Fibroblast of lung (primary cell): ENCODE measurements around the gene IGSF9. TPM values are rescaled to one million over a fixed set of nuclear protein-coding genes. Genes with fewer than 3 reads are reported as not detected.
"Not testable (repeated sequence)": the region's sequence is repeated elsewhere in the genome, so short reads cannot be mapped to it uniquely, and the experiment has no call there.

Source experiments
- DNase-seq, 2 donors: peaks; one replicate each; pipeline versions ENCODE4 v3.0.0 to v3.0.0-alpha.2; 2010; ENCODE audit warnings: low read depth in 2 of 2
- H2AFZ ChIP-seq: 2 replicates; pipeline ENCODE4 v1.5.1; 2012; ENCODE audit warnings: low read length, control low read depth, inconsistent platforms
- H3K27ac ChIP-seq: 2 replicates; pipeline ENCODE4 v1.5.1; 2011; ENCODE audit warnings: low read length, control low read depth; ENCODE audit not compliant: insufficient read depth
- H3K27me3 ChIP-seq: 2 replicates; pipeline ENCODE4 v1.5.1; 2011; ENCODE audit warnings: mild to moderate bottlenecking, low read length; ENCODE audit not compliant: control insufficient read depth, insufficient read depth
- H3K36me3 ChIP-seq: 2 replicates; pipeline ENCODE4 v1.5.1; 2011; ENCODE audit warnings: low read length; ENCODE audit not compliant: control insufficient read depth, insufficient read depth
- H3K4me1 ChIP-seq: 2 replicates; pipeline ENCODE4 v1.5.1; 2011; ENCODE audit warnings: low read length; ENCODE audit not compliant: control insufficient read depth, insufficient read depth; ENCODE audit errors: extremely low read depth
- H3K4me2 ChIP-seq: 2 replicates; pipeline ENCODE4 v1.5.1; 2011; ENCODE audit warnings: low read length, control low read depth; ENCODE audit not compliant: insufficient read depth; ENCODE audit errors: extremely low read depth
- H3K4me3 ChIP-seq, 4 experiments: fragments of 200-600 bp in 1 of 4; sonication (generic) in 1 of 4; replicated peaks in 1 of 4; 2 replicates each; pipeline ENCODE4 v1.5.1; 2011 to 2016; ENCODE audit warnings: low read length in 4 of 4, low read depth in 3 of 4, mild to moderate bottlenecking in 3 of 4, control low read depth in 2 of 4, inconsistent platforms in 1 of 4, mixed read lengths in 1 of 4; ENCODE audit not compliant: insufficient read depth in 1 of 4; ENCODE audit errors: control extremely low read depth in 1 of 4
- H3K79me2 ChIP-seq: 2 replicates; pipeline ENCODE4 v1.5.1; 2012; ENCODE audit warnings: mild to moderate bottlenecking, low read length, inconsistent platforms; ENCODE audit not compliant: control insufficient read depth, insufficient read depth
- H3K9ac ChIP-seq: 2 replicates; pipeline ENCODE4 v1.5.1; 2011; ENCODE audit warnings: mild to moderate bottlenecking, low read length, control low read depth; ENCODE audit not compliant: insufficient read depth
- H3K9me3 ChIP-seq: 2 replicates; pipeline ENCODE4 v1.5.1; 2012; ENCODE audit warnings: low read depth, low read length; ENCODE audit not compliant: control insufficient read depth, insufficient read depth
- H4K20me1 ChIP-seq: 2 replicates; pipeline ENCODE4 v1.5.1; 2011; ENCODE audit warnings: low read length; ENCODE audit not compliant: control insufficient read depth, insufficient read depth; ENCODE audit errors: extremely low read depth
- CTCF ChIP-seq, 2 donors: IDR thresholded peaks in 1 of 2; conservative IDR thresholded peaks in 1 of 2; 1 replicate in 1 of 2; 2 replicates in 1 of 2; pipeline ENCODE4 v1.5.1; 2011 to 2012; ENCODE audit warnings: low read length in 2 of 2, control low read depth in 1 of 2, inconsistent platforms in 1 of 2, low read depth in 1 of 2, mild to moderate bottlenecking in 1 of 2
- EZH2 ChIP-seq: IDR thresholded peaks from 2 replicates; pipeline ENCODE4 v1.5.1; 2012; ENCODE audit warnings: low read length, control low read depth, mild to moderate bottlenecking; ENCODE audit errors: missing control alignments
- polyA plus RNA-seq, 2 donors: library from polyadenylated mRNA; depleted of rRNA in 1 of 2; stranded (reverse) in 1 of 2; unstranded in 1 of 2; fragments of >200 nt; gene quantifications; 2 replicates each; pipeline ENCODE4 v1.2.1, GENCODE V29; 2011 to 2012; ENCODE audit warnings: missing spikeins in 1 of 2
- total RNA-seq: library from RNA; depleted of rRNA; stranded (reverse); fragments of >200 nt; gene quantifications from 2 replicates; pipeline ENCODE4 v1.2.1, GENCODE V29; 2014

Gene IGSF9
- total and polyA plus RNA-seq, 2 donors (not counting 1 experiment from before 2014, with no cell fraction given) = under 0.01 TPM; not detected in 1

DNA sequence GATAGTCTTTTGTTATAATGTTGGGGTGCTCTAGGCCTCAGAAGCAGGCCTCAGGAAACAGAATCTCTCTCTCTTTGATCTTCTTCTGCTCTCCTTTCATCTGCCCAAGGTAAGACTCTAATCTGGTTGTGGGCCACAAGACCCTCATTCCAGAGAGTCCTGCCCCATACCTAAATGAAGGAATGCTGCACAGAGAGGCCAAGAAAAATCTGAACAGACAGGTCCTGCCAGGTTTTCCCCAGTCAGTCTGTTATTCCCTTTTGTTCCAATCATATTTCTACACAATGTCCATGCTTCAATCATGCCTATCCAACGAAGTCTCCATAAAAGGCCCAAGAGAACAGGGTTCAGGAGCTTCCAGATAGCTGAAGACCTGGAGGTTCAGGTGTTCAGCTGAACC, 38.5 kb downstream of the IGSF9 start:
- no peak for DNase-seq
- Histone ChIP-seq H3K79me2 (no peaks in the 10 kb centered on the region), H3K27ac (no peak overlapping the region), H4K20me1 (no peaks in the 10 kb centered on the region), H3K4me2 (no peak overlapping the region), H3K4me1 (peaks cover 14% of the 10 kb centered on the region), H3K27me3 (no peaks in the 10 kb centered on the region), H3K9ac (no peak overlapping the region), H3K4me3 (no peak overlapping the region), H2AFZ (no peak overlapping the region), H3K9me3 (no peaks in the 10 kb centered on the region), H3K36me3 (no peaks in the 10 kb centered on the region)
- no peak for TF ChIP-seq CTCF (conservative IDR thresholded peaks at IDR 0.05 in 1 of 2, IDR thresholded peaks at IDR 0.05 in 1 of 2; ENCODE audit: low read depth in 1 of 2, low read length in 2 of 2)
- TF ChIP-seq EZH2 = no peak

- H3K27ac ChIP-seq, H3K4me1 ChIP-seq, H4K20me1 ChIP-seq, DNase-seq, H3K27me3 ChIP-seq, H3K4me2 ChIP-seq, H3K9me3 ChIP-seq, H3K4me3 ChIP-seq, H3K36me3 ChIP-seq, H2AFZ ChIP-seq, H3K9ac ChIP-seq, H3K79me2 ChIP-seq: not testable (repeated sequence)
Observed at GRCh38 chr1:159904036-159904435, 41.4 kb downstream of the IGSF9 start.

GRCh38 chr1:159902541-159902940, 42.9 kb downstream of the IGSF9 start:
- no peak for TF ChIP-seq EZH2
- TF ChIP-seq CTCF (conservative IDR thresholded peaks at IDR 0.05 in 1 of 2, IDR thresholded peaks at IDR 0.05 in 1 of 2; ENCODE audit: low read depth in 1 of 2, low read length in 2 of 2) = no peak
- Histone ChIP-seq H3K27me3 (no peaks in the 10 kb centered on the region), H3K36me3 (no peaks in the 10 kb centered on the region), H3K4me1 (peaks cover 3% of the 10 kb centered on the region), H4K20me1 (no peaks in the 10 kb centered on the region), H3K4me3 (no peak overlapping the region), H3K79me2 (no peaks in the 10 kb centered on the region), H3K4me2 (no peak overlapping the region), H3K9me3 (no peaks in the 10 kb centered on the region), H3K9ac (no peak overlapping the region), H3K27ac (no peak overlapping the region), H2AFZ (no peak overlapping the region)
- DNase-seq = no peak
